CD4-positive, alpha-beta T cell (primary cell): ENCODE results near the gene SORCS2. TPM values are rescaled to one million over a fixed set of nuclear protein-coding genes. Genes with fewer than 3 reads are reported as not detected.

Experiments used
- ATAC-seq: fragments of 200-7000 bp; cut with Tn5 transposase; one replicate; pipeline ENCODE4 v1.10.0; 2022; ENCODE audit warnings: mild to moderate bottlenecking; ENCODE audit not compliant: poor library complexity
- CTCF ChIA-PET: fragments of 350-600 bp; sonication (Branson Sonifier 250); formaldehyde crosslinking; loops from one replicate; lab custom pipeline; 2021; ENCODE audit warnings: antibody characterized with exemption, inconsistent platforms; lab: Charles Lee
- POLR2A ChIA-PET: fragments of 350-600 bp; sonication (Branson Sonifier 250); formaldehyde crosslinking; loops from one replicate; lab custom pipeline; 2021; ENCODE audit warnings: antibody characterized with exemption, inconsistent platforms; lab: Charles Lee
- DNase-seq, 14 experiments: peaks; one replicate each; pipeline ENCODE4 v3.0.0-alpha.2; 2013 to 2020; ENCODE audit warnings: mixed read lengths in 2 of 14
- H3K27ac ChIP-seq, 2 donors: one replicate each; pipeline versions ENCODE4 v1.5.1 to v1.7.0; 2013; ENCODE audit warnings: low read length in 2 of 2, low read depth in 1 of 2, mild to moderate bottlenecking in 1 of 2
- H3K27me3 ChIP-seq, 2 experiments: 1 replicate in 1 of 2; 2 replicates in 1 of 2; pipeline versions ENCODE4 v1.6.1 to v1.7.0; 2013; ENCODE audit warnings: low read length in 2 of 2, control low read depth in 1 of 2, mild to moderate bottlenecking in 1 of 2, moderate library complexity in 1 of 2; ENCODE audit not compliant: insufficient read depth in 2 of 2, control insufficient read depth in 1 of 2
- H3K36me3 ChIP-seq: one replicate; pipeline ENCODE4 v1.6.1; 2013; ENCODE audit warnings: low read length, control low read depth; ENCODE audit not compliant: insufficient read depth
- H3K4me1 ChIP-seq: one replicate; pipeline ENCODE4 v1.6.1; 2013; ENCODE audit warnings: low read length, control low read depth; ENCODE audit not compliant: insufficient read depth
- H3K4me3 ChIP-seq: one replicate; pipeline ENCODE4 v1.5.1; 2013; ENCODE audit warnings: mild to moderate bottlenecking, low read length, moderate library complexity
- H3K9me3 ChIP-seq, 2 experiments: 1 replicate in 1 of 2; 2 replicates in 1 of 2; pipeline versions ENCODE4 v1.6.1 to v1.7.0; 2013; ENCODE audit warnings: low read length in 2 of 2, mild to moderate bottlenecking in 2 of 2, control low read depth in 1 of 2, moderate library complexity in 1 of 2; ENCODE audit not compliant: control insufficient read depth in 1 of 2, insufficient read depth in 1 of 2
- H3K27ac Mint-ChIP-seq: one replicate; pipeline ENCODE4 v1.8.0; 2020; ENCODE audit warnings: mixed read lengths
- H3K27me3 Mint-ChIP-seq: one replicate; pipeline ENCODE4 v1.8.0; 2021; ENCODE audit warnings: mixed read lengths
- H3K36me3 Mint-ChIP-seq: one replicate; pipeline ENCODE4 v1.8.0; 2021; ENCODE audit warnings: low read depth, mixed read lengths
- H3K4me1 Mint-ChIP-seq: one replicate; pipeline ENCODE4 v1.8.0; 2021; ENCODE audit warnings: low read depth, mixed read lengths
- H3K4me3 Mint-ChIP-seq: one replicate; pipeline ENCODE4 v1.8.0; 2020; ENCODE audit warnings: mild to moderate bottlenecking, mixed read lengths
- H3K9me3 Mint-ChIP-seq: one replicate; pipeline ENCODE4 v1.8.0; 2020; ENCODE audit warnings: mixed read lengths
- CTCF ChIP-seq: fragments of 200-600 bp; IDR thresholded peaks from one replicate; pipeline ENCODE4 v1.8.0; 2022; ENCODE audit warnings: antibody characterized with exemption, mild to moderate bottlenecking
- intact Hi-C, 2 experiments: fragments of 100-400 bp; cut with DNase I in 1 of 2; cut with micrococcal nuclease in 1 of 2; formaldehyde crosslinking; loops; one replicate each; pipeline versions ENCODE4 v1.15.1 to v1.9.0; 2023 to 2025; cut with DNase I, micrococcal nuclease
- total RNA-seq, 174 experiments: library from RNA in 2 of 174; stranded (reverse) in 2 of 174; gene quantifications; one replicate each; pipeline ENCODE4 v1.2.3 and lab custom pipeline; 2021 to 2026

The SORCS2 gene
- total RNA-seq, 2 experiments from 2014 or later = not detected

DNA sequence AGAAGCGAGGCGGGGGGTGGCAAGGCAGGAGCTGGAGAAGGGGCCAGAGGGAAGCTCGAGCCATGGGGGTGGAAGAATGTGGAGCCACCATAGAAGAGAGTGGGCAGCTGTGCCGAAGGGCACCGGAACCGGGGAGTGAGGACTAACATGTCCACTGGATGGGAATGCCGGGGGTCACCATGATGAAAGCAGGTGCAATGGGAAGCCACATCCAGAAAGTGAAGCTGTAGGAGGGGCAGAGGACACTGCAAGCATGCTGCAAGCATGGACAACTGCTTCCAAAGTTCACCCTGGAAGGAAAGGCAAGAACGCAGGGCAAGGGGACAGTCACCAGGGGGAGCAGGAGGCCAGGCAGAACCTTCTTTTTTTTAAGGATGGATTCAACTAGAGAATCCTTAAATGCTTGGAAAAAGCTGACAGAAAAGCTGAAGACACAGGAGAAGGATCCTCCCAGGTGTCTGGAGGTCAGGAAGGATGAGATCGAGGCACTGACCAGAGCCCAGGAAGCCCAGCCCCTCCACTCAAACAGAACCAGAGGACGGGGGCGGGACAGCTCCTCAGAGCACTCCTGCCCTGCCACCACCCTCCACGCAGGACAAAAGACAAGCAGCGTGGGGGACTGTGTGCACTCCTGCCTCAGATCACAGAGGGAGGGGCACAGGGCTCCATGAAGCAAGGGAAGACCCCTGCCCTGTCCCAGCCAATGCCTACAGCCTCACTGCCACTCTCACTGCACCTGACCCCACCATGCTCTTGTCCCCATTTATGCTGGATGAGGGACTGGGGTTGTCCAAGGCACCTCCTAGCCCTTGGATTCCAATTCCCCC lies 578.1 kb downstream of the SORCS2 start:
- TF ChIP-seq CTCF = peak; percentile 20
- peak overlapping the region; percentile 56 for H3K27ac Mint-ChIP-seq

GRCh38 chr4:7771056-7771455 lies 578.7 kb downstream of the SORCS2 start:
- Histone ChIP-seq H3K36me3 (peaks cover 24% of the 10 kb centered on the region), H3K27me3 (no peaks in the 10 kb centered on the region), H3K4me3 (peak overlapping the region; percentile 2), H3K9me3 (no peaks in the 10 kb centered on the region), H3K4me1 (peaks cover 12% of the 10 kb centered on the region), H3K27ac (no peak overlapping the region)
- ChIA-PET POLR2A (no interaction called here), CTCF (interaction anchor here (1.3 to 1.8 kb wide), 2 partner anchors 12 to 31 kb away, joined by 4 to 6 read pairs; no protein-coding TSS in a partner anchor)
- no peak for TF ChIP-seq CTCF
- ATAC-seq (peak; percentile 94), DNase-seq (peak in 8 of 14 experiments; percentile 21 to 71 (median 44))
- Mint-ChIP-seq H3K4me1 (peaks cover 22% of the 10 kb centered on the region), H3K9me3 (no peaks in the 10 kb centered on the region), H3K4me3 (peak overlapping the region; percentile 59), H3K27me3 (no peaks in the 10 kb centered on the region), H3K36me3 (peaks cover 54% of the 10 kb centered on the region), H3K27ac (peak overlapping the region; percentile 56)
- intact Hi-C loops = no loop called here

More for the DNA sequence above, 578.1 kb downstream of the SORCS2 start:
- Histone ChIP-seq H3K27me3 (no peaks in the 10 kb centered on the region), H3K4me3 (peak overlapping the region; percentile 2), H3K36me3 (peaks cover 24% of the 10 kb centered on the region), H3K9me3 (no peaks in the 10 kb centered on the region), H3K27ac (no peak overlapping the region), H3K4me1 (peaks cover 12% of the 10 kb centered on the region)
- ATAC-seq (no peak), DNase-seq (peak in 3 of 14 experiments; percentile 20 to 30 (median 28))
- peak overlapping the region; percentile 34 for H3K4me3 Mint-ChIP-seq
- ChIA-PET POLR2A (no interaction called here), CTCF (interaction anchor here (1.3 to 1.8 kb wide), 2 partner anchors 11 to 32 kb away, joined by 4 to 6 read pairs; no protein-coding TSS in a partner anchor)
- H3K36me3 Mint-ChIP-seq = peaks cover 55% of the 10 kb centered on the region
- H3K27me3 Mint-ChIP-seq = no peaks in the 10 kb centered on the region
- peaks cover 22% of the 10 kb centered on the region for H3K4me1 Mint-ChIP-seq
- no peaks in the 10 kb centered on the region for H3K9me3 Mint-ChIP-seq
- intact Hi-C loops = no loop called here

DNA sequence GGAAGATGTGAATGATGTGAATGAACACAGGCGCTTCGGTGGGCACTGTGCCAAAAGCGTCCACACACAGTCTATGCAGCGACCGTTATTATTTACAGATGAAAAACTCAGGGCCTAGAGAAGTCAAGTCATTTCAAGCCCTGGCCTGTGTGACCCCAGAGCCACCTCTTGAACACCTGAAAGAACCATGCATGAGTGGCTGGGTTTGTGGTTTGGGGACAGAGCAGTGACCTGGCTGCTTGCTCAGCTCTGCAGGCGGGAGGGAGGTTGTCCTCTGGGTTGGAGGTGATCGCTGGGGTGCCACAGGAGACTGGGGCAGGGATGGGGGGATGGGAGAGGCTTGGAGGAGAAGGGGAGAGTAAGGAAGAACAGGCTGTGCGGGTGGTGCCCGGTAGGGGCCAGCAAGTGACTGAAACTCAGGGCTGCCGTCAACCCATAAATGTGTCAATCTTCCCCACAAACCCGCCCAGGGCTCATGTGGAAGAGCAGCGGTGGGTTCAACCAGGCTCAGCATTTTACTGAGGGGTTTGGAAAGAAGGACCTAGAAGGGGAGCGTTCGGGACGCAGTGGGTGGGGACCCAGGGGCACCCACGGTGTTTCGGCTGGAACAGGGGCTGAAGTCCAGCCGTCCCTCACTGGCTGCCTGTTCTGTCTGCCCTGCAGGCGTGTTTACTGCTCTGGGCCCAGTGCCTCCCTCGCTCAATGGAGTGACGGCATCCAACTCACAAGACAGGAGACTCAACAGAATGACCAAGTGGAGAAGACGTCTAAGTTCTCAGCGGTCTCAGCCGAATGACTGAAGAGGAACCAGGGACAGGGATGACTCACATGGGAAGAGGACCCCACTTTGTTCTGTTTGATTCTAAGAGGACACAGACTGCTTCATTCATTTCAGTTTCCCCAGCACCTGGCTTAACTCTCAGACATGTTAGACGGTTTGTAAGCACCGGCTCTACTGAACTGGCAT lies 579.5 kb downstream of the SORCS2 start:
- H3K27ac Mint-ChIP-seq = no peak overlapping the region
- H3K9me3 ChIP-seq = no peaks in the 10 kb centered on the region
- POLR2A ChIA-PET = no interaction called here
- H3K4me3 Mint-ChIP-seq = no peak overlapping the region
- peaks cover 22% of the 10 kb centered on the region for H3K4me1 Mint-ChIP-seq
- peaks cover 19% of the 10 kb centered on the region for H3K36me3 ChIP-seq
- no peak overlapping the region for H3K4me3 ChIP-seq
- H3K27ac ChIP-seq = no peak overlapping the region
- ATAC-seq (no peak), DNase-seq (no peak)
- CTCF ChIA-PET = interaction anchor here (1.8 kb wide), 1 partner anchor 31 kb away, joined by 6 read pairs; no protein-coding TSS in a partner anchor
- no peaks in the 10 kb centered on the region for H3K9me3 Mint-ChIP-seq
- no peaks in the 10 kb centered on the region for H3K27me3 Mint-ChIP-seq
- peaks cover 54% of the 10 kb centered on the region for H3K36me3 Mint-ChIP-seq
- intact Hi-C loops = no loop called here
- H3K4me1 ChIP-seq = peaks cover 12% of the 10 kb centered on the region
- no peak for TF ChIP-seq CTCF
- H3K27me3 ChIP-seq = no peaks in the 10 kb centered on the region
